ENCODE data around the gene KLHL18. TPM values are rescaled to one million over a fixed set of nuclear protein-coding genes. Genes with fewer than 3 reads are reported as not detected.
"Not testable (repeated sequence)": the region's sequence is repeated elsewhere in the genome, so short reads cannot be mapped to it uniquely, and the experiment has no call there.

KLHL18 gene
- total and polyA plus RNA-seq, 12 donors: 32.1 to 85.7 (median 45.2) TPM

- peaks cover 0 to 57% (median 10%) of the 10 kb centered on the region in 9 donors for H3K36me3 ChIP-seq
- H3K4me3 ChIP-seq: no peak overlapping the region
- H3K27me3 ChIP-seq: no peaks in the 10 kb centered on the region
- ATAC-seq (no peak), DNase-seq (no peak)
- peak overlapping the region in 1 of 10 donors; percentile 32 for H3K27ac ChIP-seq
- H3K9me3 ChIP-seq: no peaks in the 10 kb centered on the region
- peaks cover 0 to 46% (median 12%) of the 10 kb centered on the region in 9 donors for H3K4me1 ChIP-seq
- intact Hi-C loops (cut with DNase I): loop anchor here in 1 of 10 donors (10.0 kb wide), 1 partner anchor 124 kb away; the partner anchor contains the start of gene SETD2
- TF ChIP-seq CTCF (IDR thresholded peaks at IDR 0.05): no peak
- 78 to 79% methylated on average over 6 of the region's 6 CpGs for WGBS, 2 donors
These were observed 6.5 kb downstream of the KLHL18 start for GRCh38 chr3:47288966-47289910.

- no peak for ATAC-seq
- H3K4me1 ChIP-seq: peaks cover 0 to 42% (median 4%) of the 10 kb centered on the region in 9 donors
- peaks cover 0 to 51% (median 10%) of the 10 kb centered on the region in 9 donors for H3K36me3 ChIP-seq
- no peak overlapping the region for H3K27ac ChIP-seq
- H3K27me3 ChIP-seq: no peaks in the 10 kb centered on the region
- no peak overlapping the region for H3K4me3 ChIP-seq
- no peak for TF ChIP-seq CTCF (IDR thresholded peaks at IDR 0.05)
- 78 to 83% methylated on average over 4 of the region's 4 CpGs for WGBS, 2 donors
- H3K9me3 ChIP-seq: no peaks in the 10 kb centered on the region
- intact Hi-C loops (cut with DNase I): no loop called here
- DNase-seq: no peak
These were observed 8.5 kb downstream of the KLHL18 start for GRCh38 chr3:47291158-47291753.

GRCh38 chr3:47291754-47292420 lies 9.1 kb downstream of the KLHL18 start:
- DNase-seq; ATAC-seq; H3K27me3 ChIP-seq; H3K4me3 ChIP-seq; H3K9me3 ChIP-seq; intact Hi-C loops (cut with DNase I); H3K27ac ChIP-seq: not testable (repeated sequence)
- 97% methylated on average over 9 of the region's 9 CpGs for WGBS, 2 donors
- Histone ChIP-seq H3K36me3 (peaks cover 0 to 49% (median 10%) of the 10 kb centered on the region in 9 donors), H3K4me1 (peaks cover 0 to 42% (median 11%) of the 10 kb centered on the region in 9 donors)

- Histone ChIP-seq H3K27ac (no peak overlapping the region), H3K4me3 (no peak overlapping the region), H3K36me3 (peaks cover 0 to 39% (median 0%) of the 10 kb centered on the region in 9 donors), H3K4me1 (peaks cover 0 to 44% (median 12%) of the 10 kb centered on the region in 9 donors), H3K27me3 (no peaks in the 10 kb centered on the region), H3K9me3 (no peaks in the 10 kb centered on the region)
- no peak for TF ChIP-seq CTCF (IDR thresholded peaks at IDR 0.05)
- no peak for DNase-seq
- no peak for ATAC-seq
- intact Hi-C loops (cut with DNase I): no loop called here
- WGBS, 2 donors: 85 to 96% methylated on average over 2 of the region's 2 CpGs
These were observed 11.1 kb downstream of the KLHL18 start for GRCh38 chr3:47293822-47294221.
